ENCODE data around the gene SPON2.

Gene SPON2

DNA sequence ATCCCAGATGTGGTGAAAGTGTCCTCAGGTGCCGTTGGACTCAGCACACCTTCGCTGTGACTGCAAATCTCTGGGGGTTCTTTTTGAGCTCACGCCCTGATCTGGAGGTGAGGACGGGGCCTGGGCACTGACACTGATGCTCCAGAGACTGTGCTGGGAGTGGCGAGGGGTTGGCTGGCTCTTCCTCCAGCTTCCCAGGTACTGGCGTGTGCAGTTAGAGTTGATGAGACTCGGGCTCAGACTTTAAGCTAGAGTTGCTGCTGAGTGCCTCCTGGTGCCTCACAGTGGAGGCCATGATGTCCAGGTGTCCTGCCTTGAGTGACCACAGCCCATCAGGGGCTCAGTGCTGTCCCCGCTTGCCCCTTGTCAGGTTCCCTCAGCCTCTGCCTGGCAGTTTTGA, 16.3 kb downstream of the SPON2 start:
- no peak for DNase-seq (ENCODE audit: low read depth)
- TF ChIP-seq, protein P1, sequence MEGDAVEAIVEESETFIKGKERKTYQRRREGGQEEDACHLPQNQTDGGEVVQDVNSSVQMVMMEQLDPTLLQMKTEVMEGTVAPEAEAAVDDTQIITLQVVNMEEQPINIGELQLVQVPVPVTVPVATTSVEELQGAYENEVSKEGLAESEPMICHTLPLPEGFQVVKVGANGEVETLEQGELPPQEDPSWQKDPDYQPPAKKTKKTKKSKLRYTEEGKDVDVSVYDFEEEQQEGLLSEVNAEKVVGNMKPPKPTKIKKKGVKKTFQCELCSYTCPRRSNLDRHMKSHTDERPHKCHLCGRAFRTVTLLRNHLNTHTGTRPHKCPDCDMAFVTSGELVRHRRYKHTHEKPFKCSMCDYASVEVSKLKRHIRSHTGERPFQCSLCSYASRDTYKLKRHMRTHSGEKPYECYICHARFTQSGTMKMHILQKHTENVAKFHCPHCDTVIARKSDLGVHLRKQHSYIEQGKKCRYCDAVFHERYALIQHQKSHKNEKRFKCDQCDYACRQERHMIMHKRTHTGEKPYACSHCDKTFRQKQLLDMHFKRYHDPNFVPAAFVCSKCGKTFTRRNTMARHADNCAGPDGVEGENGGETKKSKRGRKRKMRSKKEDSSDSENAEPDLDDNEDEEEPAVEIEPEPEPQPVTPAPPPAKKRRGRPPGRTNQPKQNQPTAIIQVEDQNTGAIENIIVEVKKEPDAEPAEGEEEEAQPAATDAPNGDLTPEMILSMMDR (IDR thresholded peaks at IDR 0.05; ENCODE audit: control insufficient read depth, extremely low read depth, insufficient read depth) = no peak
- H3K4me3 ChIP-seq (ENCODE audit: low read depth, low read length) = no peak overlapping the region

DNA sequence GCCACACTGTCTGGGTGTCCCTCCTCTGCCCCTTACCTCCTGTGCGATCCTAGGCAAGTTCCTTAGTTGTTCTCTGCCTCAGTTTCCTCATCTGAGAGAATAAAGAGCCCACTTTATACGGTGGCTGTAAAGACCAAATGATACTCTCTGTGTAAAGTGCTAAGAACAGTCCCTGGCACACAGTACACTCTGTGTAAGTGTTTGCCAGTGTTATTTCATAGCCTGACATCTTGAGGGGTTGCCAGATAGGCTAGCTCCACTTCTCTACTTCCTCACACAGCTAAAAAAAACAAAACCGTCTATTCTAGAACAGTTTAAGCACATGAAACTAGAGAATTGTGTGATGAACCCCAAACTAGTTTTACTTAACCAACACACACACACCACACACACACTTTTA, 17.1 kb downstream of the SPON2 start:
- TF ChIP-seq, protein P1 (IDR thresholded peaks at IDR 0.05; ENCODE audit: control insufficient read depth, extremely low read depth, insufficient read depth) = no peak
- peak; percentile 87 for DNase-seq (ENCODE audit: low read depth)
- no peak overlapping the region for H3K4me3 ChIP-seq (ENCODE audit: low read depth, low read length)

DNA sequence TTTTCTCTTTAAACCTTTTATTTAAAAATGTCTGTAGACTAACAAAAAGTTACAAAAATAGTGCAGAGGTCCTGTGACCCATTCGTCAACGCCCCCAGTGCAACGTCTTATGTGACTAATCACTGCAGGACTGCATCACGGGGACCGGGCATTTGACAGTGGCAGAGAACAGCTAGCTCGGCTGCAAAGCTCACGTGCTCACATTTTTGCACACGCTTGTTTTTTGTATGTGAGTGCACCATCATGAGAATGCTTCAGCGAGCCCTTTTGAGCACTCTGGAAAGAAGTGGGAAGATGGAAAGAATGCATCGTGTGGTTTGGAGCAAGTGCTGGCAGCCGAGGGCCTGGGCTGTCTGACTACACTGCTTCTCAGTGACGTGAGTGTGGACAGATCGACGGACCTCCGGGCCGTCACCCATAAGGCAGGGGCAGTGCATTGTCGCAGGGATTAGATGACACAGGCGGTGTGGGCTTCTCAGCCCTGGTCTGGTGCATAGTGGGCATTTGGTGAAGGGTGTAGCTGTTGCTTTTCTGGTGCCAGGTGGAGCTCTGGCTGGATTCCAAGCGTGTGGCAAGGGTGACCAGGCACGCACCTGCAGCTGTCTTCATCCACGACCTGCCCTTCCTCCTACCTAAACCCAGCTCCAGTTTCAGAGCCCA, 17.7 kb downstream of the SPON2 start:
- DNase-seq (ENCODE audit: low read depth) = no peak
- H3K4me3 ChIP-seq (ENCODE audit: low read depth, low read length) = no peak overlapping the region
- TF ChIP-seq, protein P1 (IDR thresholded peaks at IDR 0.05; ENCODE audit: control insufficient read depth, extremely low read depth, insufficient read depth) = no peak

DNA sequence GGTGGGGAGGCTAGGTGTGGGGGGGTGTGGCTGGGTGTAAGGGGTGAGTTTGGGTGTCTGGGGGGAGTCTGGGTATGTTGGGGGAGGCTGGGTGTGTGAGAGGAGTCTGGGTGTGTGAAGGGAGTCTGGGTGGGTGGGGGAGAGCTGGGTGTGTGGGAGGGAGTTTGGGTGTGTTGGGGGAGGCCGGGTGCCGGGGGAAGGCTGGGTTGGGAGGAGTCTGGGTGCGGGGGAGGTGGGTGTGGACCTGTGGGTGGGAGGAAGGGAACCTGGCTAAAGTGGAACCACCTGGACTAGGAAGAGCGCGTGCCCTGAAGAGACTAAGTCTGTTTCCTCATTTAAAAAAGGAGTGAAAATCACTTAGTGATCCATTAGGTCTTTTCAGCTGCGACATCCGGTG, 18.3 kb downstream of the SPON2 start:
- TF ChIP-seq, protein P1 (IDR thresholded peaks at IDR 0.05; ENCODE audit: control insufficient read depth, extremely low read depth, insufficient read depth) = no peak
- DNase-seq (ENCODE audit: low read depth) = no peak
- no peak overlapping the region for H3K4me3 ChIP-seq (ENCODE audit: low read depth, low read length)

DNA sequence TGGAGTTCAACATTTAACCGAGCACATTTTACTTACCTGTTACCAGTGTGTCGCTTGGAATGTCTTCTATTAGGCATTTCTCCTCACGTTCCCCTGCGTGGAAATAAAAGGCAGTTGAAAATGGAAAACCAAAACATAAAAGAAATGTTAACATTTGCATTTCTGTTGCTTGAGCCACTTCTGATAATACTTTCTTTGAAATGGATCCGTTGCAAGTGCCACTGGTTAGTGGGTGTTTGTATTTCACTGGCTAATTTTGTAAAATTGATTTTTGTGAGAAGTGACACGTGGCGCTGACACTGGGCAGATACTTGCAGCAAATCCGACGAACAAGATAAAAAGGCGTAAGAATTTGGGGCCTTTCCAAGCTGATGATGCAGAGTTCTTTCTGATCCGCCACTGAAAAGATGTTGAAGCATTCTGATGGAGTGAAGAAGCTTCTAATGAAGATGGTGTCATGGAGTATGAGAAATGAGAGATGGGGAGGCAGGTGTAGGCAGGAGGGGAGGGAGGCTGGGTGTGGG, 18.8 kb downstream of the SPON2 start:
- DNase-seq (ENCODE audit: low read depth) = no peak
- TF ChIP-seq, protein P1 (IDR thresholded peaks at IDR 0.05; ENCODE audit: control insufficient read depth, extremely low read depth, insufficient read depth) = no peak
- H3K4me3 ChIP-seq (ENCODE audit: low read depth, low read length) = no peak overlapping the region

DNA sequence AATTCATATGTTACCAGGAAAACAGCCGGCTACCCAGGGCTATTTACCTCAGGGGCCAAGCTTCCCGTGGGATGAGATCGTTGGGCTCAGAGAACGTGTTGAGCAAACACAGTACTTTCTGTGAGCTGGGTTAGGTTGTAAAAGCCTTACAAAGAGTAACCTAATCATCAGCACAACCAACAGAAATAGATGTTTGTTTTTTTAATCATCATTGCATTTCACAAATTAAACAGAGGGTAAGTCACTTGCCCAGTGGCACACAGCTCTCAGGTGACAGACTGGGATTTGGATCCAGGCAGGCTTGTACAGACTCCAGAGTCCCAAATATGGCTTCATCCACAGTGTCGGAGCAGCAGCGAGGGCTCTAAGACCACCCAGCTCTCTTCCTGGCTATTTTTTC, 20.1 kb downstream of the SPON2 start:
- TF ChIP-seq, protein P1 (IDR thresholded peaks at IDR 0.05; ENCODE audit: control insufficient read depth, extremely low read depth, insufficient read depth) = no peak
- peak; percentile 93 for DNase-seq (ENCODE audit: low read depth)
- H3K4me3 ChIP-seq (ENCODE audit: low read depth, low read length) = 0 out of 2 replicates have a peak overlapping the region, but pooled peaks have one; percentile 11

DNA sequence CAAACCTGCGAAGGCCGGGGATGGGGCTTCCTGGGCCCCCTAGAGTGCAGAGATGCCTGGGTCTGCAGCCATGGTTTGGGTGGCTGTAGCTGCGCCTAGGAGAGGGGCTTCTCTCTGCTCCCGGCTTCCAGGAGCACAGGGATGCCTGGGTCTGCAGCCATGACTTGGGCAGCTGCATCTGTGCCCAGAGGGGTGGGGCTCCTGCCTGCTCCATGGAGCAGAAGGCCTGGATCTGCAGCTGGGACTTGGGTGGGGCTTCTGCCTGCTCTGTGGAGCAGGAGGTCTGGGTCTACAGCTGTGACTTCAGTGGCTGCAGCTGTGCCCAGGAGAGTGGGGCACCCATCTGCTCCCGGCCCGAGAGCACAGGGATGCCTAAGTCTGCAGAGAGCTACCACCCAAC, 20.8 kb downstream of the SPON2 start:
- H3K4me3 ChIP-seq (ENCODE audit: low read depth, low read length) = peak overlapping the region; percentile 11; the same call in 1 of the 2 replicates
- DNase-seq (ENCODE audit: low read depth) = no peak
- TF ChIP-seq, protein P1 (IDR thresholded peaks at IDR 0.05; ENCODE audit: control insufficient read depth, extremely low read depth, insufficient read depth) = no peak

Measured in LNCaP clone FGC (cell line).